GM12878 (cell line): ENCODE measurements around the gene HEPACAM2. TPM values are rescaled to one million over a fixed set of nuclear protein-coding genes. Genes with fewer than 3 reads are reported as not detected.

Source experiments
- ATAC-seq: fragments of 200-7000 bp; cut with Tn5 transposase; 3 replicates; pipeline ENCODE4 v1.9.1; 2020; ENCODE audit warnings: mild to moderate bottlenecking, moderate library complexity
- BruUV-seq: library from RNA; stranded (reverse); fragments of 400-500 nt; replicated peaks from 2 replicates; lab custom pipeline; 2021; lab: Mats Ljungman, UMichigan
- CTCF ChIA-PET: fragments of 300-600 bp; sonication (Branson Sonifier 250); formaldehyde crosslinking; extraction: SDS; loops from one replicate; lab custom pipeline; 2021; ENCODE audit warnings: inconsistent platforms; lab: Yijun Ruan, JAX
- POLR2A ChIA-PET: fragments of 350-600 bp; formaldehyde crosslinking; extraction: SDS; loops from one replicate; lab custom pipeline; 2021; ENCODE audit warnings: inconsistent platforms; lab: Charles Lee
- RAD21 ChIA-PET: fragments of 300-600 bp; sonication (Branson Sonifier 250); formaldehyde crosslinking; loops from one replicate; lab custom pipeline; 2023; ENCODE audit warnings: antibody characterized with exemption; ENCODE audit not compliant: unreplicated experiment; lab: Charles Lee
- SMC1A ChIA-PET: fragments of 300-600 bp; sonication (Branson Sonifier 250); formaldehyde crosslinking; loops from one replicate; lab custom pipeline; 2023; ENCODE audit not compliant: unreplicated experiment, uncharacterized antibody; lab: Charles Lee
- DNase-seq: peaks from one replicate; pipeline ENCODE4 v3.0.0-alpha.2; 2011; ENCODE audit warnings: low read depth, low spot score
- FAIRE-seq: peaks from 3 replicates; lab custom pipeline; 2011; peaks lifted over from hg19 to GRCh38; lab: Jason Lieb, UNC
- H2AFZ ChIP-seq: 2 replicates; pipeline ENCODE4 v1.6.0; 2011; ENCODE audit warnings: low read depth, low read length, control low read depth; ENCODE audit not compliant: control insufficient read depth
- H3K27ac ChIP-seq: 2 replicates; pipeline ENCODE4 v1.5.1; 2011; ENCODE audit warnings: control low read depth; ENCODE audit not compliant: control insufficient read depth, insufficient read depth
- H3K27me3 ChIP-seq, 2 experiments: replicated peaks in 1 of 2; 2 replicates each; pipeline versions ENCODE4 v1.6.0 to v1.6.1; 2011; ENCODE audit warnings: low read length in 1 of 2; ENCODE audit not compliant: control insufficient read depth in 2 of 2, insufficient read depth in 2 of 2
- H3K36me3 ChIP-seq, 2 experiments: 2 replicates each; pipeline ENCODE4 v1.5.1; 2011; ENCODE audit warnings: low read length in 1 of 2; ENCODE audit not compliant: control insufficient read depth in 2 of 2, insufficient read depth in 2 of 2
- H3K4me1 ChIP-seq: 2 replicates; pipeline ENCODE4 v1.6.1; 2011; ENCODE audit warnings: mild to moderate bottlenecking, low read length, moderate library complexity, mixed read lengths; ENCODE audit not compliant: control insufficient read depth, insufficient read depth
- H3K4me2 ChIP-seq: 2 replicates; pipeline ENCODE4 v1.6.0; 2011; ENCODE audit warnings: control low read depth; ENCODE audit not compliant: control insufficient read depth, insufficient read depth
- H3K4me3 ChIP-seq: fragments of 200-600 bp; sonication (generic); 2 replicates; pipeline ENCODE4 v1.5.1; 2016
- H3K79me2 ChIP-seq: 2 replicates; pipeline ENCODE4 v1.6.0; 2011; ENCODE audit warnings: low read length; ENCODE audit not compliant: control insufficient read depth, insufficient read depth
- H3K9ac ChIP-seq: 2 replicates; pipeline ENCODE4 v1.8.0; 2011; ENCODE audit warnings: low read length, control low read depth, mixed read lengths; ENCODE audit not compliant: control insufficient read depth, insufficient read depth
- H3K9me3 ChIP-seq: replicated peaks from 3 replicates; pipeline ENCODE4 v1.5.1; 2011; ENCODE audit warnings: mild to moderate bottlenecking, low read length; ENCODE audit not compliant: control insufficient read depth, insufficient read depth
- H4K20me1 ChIP-seq: 2 replicates; pipeline ENCODE4 v1.6.0; 2011; ENCODE audit not compliant: control insufficient read depth, insufficient read depth
- ASH2L ChIP-seq: fragments of 300-600, 200-600 bp; sonication (generic); IDR thresholded peaks from 2 replicates; pipeline ENCODE4 v1.6.1; 2017; ENCODE audit warnings: low read depth, mild to moderate bottlenecking, borderline replicate concordance
- ATF7 ChIP-seq: fragments of 450-650 bp; IDR thresholded peaks from 2 replicates; pipeline ENCODE4 v1.6.1; 2016; ENCODE audit warnings: low read depth, mild to moderate bottlenecking
- BCL11A ChIP-seq: IDR thresholded peaks from 2 replicates; pipeline ENCODE4 v1.6.1; 2011; ENCODE audit warnings: low read depth, low read length
- EED ChIP-seq: sonication (generic); IDR thresholded peaks from 2 replicates; pipeline ENCODE4 v1.6.1; 2016; ENCODE audit warnings: antibody characterized with exemption, low read depth
- ESRRA ChIP-seq: IDR thresholded peaks from 2 replicates; pipeline ENCODE4 v1.6.1; 2012; ENCODE audit warnings: mild to moderate bottlenecking, low read length, improper control_type of control experiment
- MYC ChIP-seq: IDR thresholded peaks from 2 replicates; pipeline ENCODE4 v1.6.1; 2011; ENCODE audit warnings: mild to moderate bottlenecking, low read length, moderate library complexity, inconsistent platforms; ENCODE audit not compliant: insufficient read depth, insufficient replicate concordance, insufficient read length, severe bottlenecking
- NBN ChIP-seq: fragments of 450-650 bp; IDR thresholded peaks from 2 replicates; pipeline ENCODE4 v1.6.1; 2016
- NR2F1 ChIP-seq: fragments of 450-650 bp; conservative IDR thresholded peaks from 2 replicates; pipeline ENCODE4 v1.6.1; 2017; ENCODE audit warnings: mild to moderate bottlenecking
- RB1 ChIP-seq: fragments of 450-650 bp; formaldehyde crosslinking; IDR thresholded peaks from 2 replicates; pipeline ENCODE4 v1.6.1; 2017; ENCODE audit warnings: mild to moderate bottlenecking, borderline replicate concordance
- RFX5 ChIP-seq: IDR thresholded peaks from 2 replicates; pipeline ENCODE4 v1.6.1; 2011; ENCODE audit warnings: low read depth, low read length, improper control_type of control experiment
- SRF ChIP-seq, 2 experiments: IDR thresholded peaks; 2 replicates each; pipeline ENCODE4 v1.6.1; 2011; ENCODE audit warnings: low read depth in 2 of 2, low read length in 2 of 2, mild to moderate bottlenecking in 1 of 2, moderate library complexity in 1 of 2
- ZNF622 ChIP-seq: fragments of 450-650 bp; IDR thresholded peaks from 2 replicates; pipeline ENCODE4 v1.6.1; 2017; ENCODE audit warnings: mild to moderate bottlenecking, inconsistent platforms
- WGBS: methylation state at CpG from one replicate; pipeline ENCODE4 v1.1.6; 2016; ENCODE audit warnings: low lambda C conversion rate; ENCODE audit not compliant: insufficient replicate concordance, insufficient coverage; ENCODE audit errors: missing lambda C conversion rate; 5-methylcytosine and 5-hydroxymethylcytosine counted together
- in situ Hi-C: fragments of 300-500 bp; cut with MboI; formaldehyde crosslinking; loops from 9 replicates; pipeline ENCODE4 v1.14.3; 2018; ENCODE audit warnings: mixed read lengths
- intact Hi-C: fragments of 100-400 bp; cut with micrococcal nuclease; formaldehyde crosslinking; loops from one replicate; pipeline ENCODE4 v1.14.2; 2022; ENCODE audit not compliant: unreplicated experiment
- polyA plus RNA-seq, 11 experiments: library from polyadenylated mRNA; depleted of rRNA in 4 of 11; unstranded in 6 of 11; stranded (reverse) in 5 of 11; fragments of >200 nt; fragmentation: Nextera tagmentation in 4 of 11; fragmentation: Illumina TruSeq in 1 of 11; extraction: Ambion mirVana in 4 of 11; extraction: Trizol in 1 of 11; gene quantifications; 1 replicate in 1 of 11; 2 replicates in 10 of 11; pipeline versions ENCODE4 v1.2.1 to v1.2.3, GENCODE V29; 2011 to 2016; ENCODE audit warnings: inconsistent platforms in 2 of 11, missing spikeins in 2 of 11, low read depth in 1 of 11
- total RNA-seq, 4 experiments: library from RNA; depleted of rRNA in 3 of 4; stranded (reverse); fragments of >200 nt in 3 of 4; fragmentation: Illumina TruSeq in 1 of 4; extraction: Trizol in 1 of 4; gene quantifications; 2 replicates each; pipeline versions ENCODE4 v1.2.1 to v1.2.3, GENCODE V29; 2013 to 2021
- TF ChIP-seq, protein P1 (sequence below): IDR thresholded peaks from 2 replicates; pipeline ENCODE4 v1.6.1; 2012; ENCODE audit warnings: low read depth, low read length, improper control_type of control experiment

The HEPACAM2 gene
- total and polyA plus RNA-seq, 10 of the 15 experiments (the other 5 are each of a cell fraction or from before 2014, with no cell fraction given): 0.04 to 0.58 TPM; not detected in 8

DNA sequence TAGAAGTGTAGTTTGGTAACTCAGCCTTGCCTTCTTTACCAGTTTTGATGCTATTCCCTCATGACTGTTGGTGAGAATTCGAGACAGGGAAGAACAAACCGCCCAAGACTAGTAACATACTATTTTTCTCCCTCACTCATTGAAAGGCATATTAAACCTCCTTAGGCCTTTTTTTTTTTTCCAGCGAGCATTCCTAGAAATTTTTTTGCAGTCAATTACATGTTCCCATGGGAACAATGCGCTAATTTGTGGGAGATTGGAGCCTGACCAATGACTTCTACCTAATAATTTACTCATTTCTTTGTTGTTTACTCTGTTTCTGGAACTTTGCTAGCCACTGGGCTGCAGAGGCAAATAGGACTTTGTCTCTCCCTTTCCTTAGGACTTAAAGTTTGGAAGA lies 11.9 kb upstream of the HEPACAM2 start:
- CTCF ChIA-PET: no interaction called here
- RAD21 ChIA-PET: no interaction called here
- SMC1A ChIA-PET: no interaction called here

DNA sequence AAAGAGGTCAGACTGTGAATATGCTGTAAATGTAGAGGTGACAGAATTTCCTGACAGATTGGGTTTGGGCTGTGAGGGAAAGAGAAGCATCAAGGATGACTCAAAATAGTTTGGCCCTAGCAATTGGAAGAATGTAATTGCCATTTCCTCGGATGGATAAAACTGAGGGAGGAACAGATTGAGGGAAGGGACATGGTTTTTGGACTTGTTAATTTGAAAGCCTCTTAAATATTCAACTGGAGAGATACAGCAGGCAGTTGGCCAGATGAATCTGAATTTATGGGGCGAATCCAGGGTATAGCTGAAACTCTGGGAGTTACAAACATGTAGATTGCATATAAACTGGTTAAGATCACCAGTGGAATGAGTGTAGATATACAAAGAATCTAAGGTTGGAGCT lies 9.3 kb upstream of the HEPACAM2 start:
- Histone ChIP-seq H3K4me2 (no peak overlapping the region), H2AFZ (no peak overlapping the region), H3K27me3 (no peaks in the 10 kb centered on the region), H3K36me3 (no peaks in the 10 kb centered on the region), H3K27ac (no peak overlapping the region), H3K4me3 (no peak overlapping the region), H3K4me1 (0 out of 2 replicates have a peak, but pooled peaks cover 3% of the 10 kb centered on the region), H3K79me2 (peaks cover 11% of the 10 kb centered on the region), H3K9me3 (no peaks in the 10 kb centered on the region), H4K20me1 (no peaks in the 10 kb centered on the region; the same call in 1 of the 2 replicates), H3K9ac (no peak overlapping the region)
- RAD21 ChIA-PET: no interaction called here
- DNase-seq: no peak
- POLR2A ChIA-PET: no interaction called here
- in situ Hi-C loops (no loop called here), intact Hi-C loops (loop anchor here (10.0 kb wide), 1 partner anchor 641 kb away; the partner anchor contains the start of gene FAM133B)
- 95% methylated on average over 2 of the region's 2 CpGs for WGBS
- TF ChIP-seq NR2F1 (no peak), MYC (no peak)
- BruUV-seq: no TSS peak
- SMC1A ChIA-PET: interaction anchor here (0.6 to 1.8 kb wide), 2 partner anchors 11 to 706 kb away, joined by 3 to 5 read pairs; no protein-coding TSS in a partner anchor
- no peak for ATAC-seq
- CTCF ChIA-PET: interaction anchor here (0.6 to 1.1 kb wide), 2 partner anchors 17 to 143 kb away, joined by 3 to 4 read pairs; no protein-coding TSS in a partner anchor
- FAIRE-seq: no peak

More for the DNA sequence above, 11.9 kb upstream of the HEPACAM2 start:
- Histone ChIP-seq H3K27me3 (no peaks in the 10 kb centered on the region), H3K36me3 (no peaks in the 10 kb centered on the region), H3K4me1 (0 out of 2 replicates have a peak, but pooled peaks cover 3% of the 10 kb centered on the region), H3K9me3 (no peaks in the 10 kb centered on the region), H2AFZ (no peak overlapping the region), H3K4me2 (no peak overlapping the region), H3K9ac (no peak overlapping the region), H4K20me1 (no peaks in the 10 kb centered on the region; the same call in 1 of the 2 replicates), H3K4me3 (no peak overlapping the region), H3K79me2 (peaks cover 5% of the 10 kb centered on the region), H3K27ac (no peak overlapping the region)
- intact Hi-C loops: loop anchor here (10.0 kb wide), 1 partner anchor 643 kb away; the partner anchor contains the start of gene FAM133B
- in situ Hi-C loops: no loop called here
- ATAC-seq (no peak), FAIRE-seq (no peak), DNase-seq (no peak)
- POLR2A ChIA-PET: no interaction called here
- TF ChIP-seq SRF (IDR thresholded peaks at IDR 0.05; ENCODE audit: low read depth in 2 of 2, low read length in 2 of 2): no peak
- no peak for TF ChIP-seq RB1
- no peak for TF ChIP-seq BCL11A
- TF ChIP-seq ESRRA: no peak
- no peak for TF ChIP-seq NBN
- no peak for TF ChIP-seq ZNF622
- TF ChIP-seq EED: no peak
- TF ChIP-seq RFX5: no peak
- TF ChIP-seq, protein P1, sequence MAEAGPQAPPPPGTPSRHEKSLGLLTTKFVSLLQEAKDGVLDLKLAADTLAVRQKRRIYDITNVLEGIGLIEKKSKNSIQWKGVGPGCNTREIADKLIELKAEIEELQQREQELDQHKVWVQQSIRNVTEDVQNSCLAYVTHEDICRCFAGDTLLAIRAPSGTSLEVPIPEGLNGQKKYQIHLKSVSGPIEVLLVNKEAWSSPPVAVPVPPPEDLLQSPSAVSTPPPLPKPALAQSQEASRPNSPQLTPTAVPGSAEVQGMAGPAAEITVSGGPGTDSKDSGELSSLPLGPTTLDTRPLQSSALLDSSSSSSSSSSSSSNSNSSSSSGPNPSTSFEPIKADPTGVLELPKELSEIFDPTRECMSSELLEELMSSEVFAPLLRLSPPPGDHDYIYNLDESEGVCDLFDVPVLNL: no peak
- no peak for TF ChIP-seq ASH2L
- TF ChIP-seq ATF7: no peak
- no TSS peak for BruUV-seq
- 99% methylated on average over 4 of the region's 4 CpGs for WGBS
